ELR (cell line): Measurements from ENCODE around the gene LAIR2.

Experiments used
- DNase-seq: peaks from one replicate; pipeline ENCODE4 v3.0.0-alpha.2; 2015; ENCODE audit warnings: low read depth

Gene LAIR2

GRCh38 chr19:54535601-54536000, 33.0 kb downstream of the LAIR2 start:
- DNase-seq, result no peak

GRCh38 chr19:54536956-54537355, 34.3 kb downstream of the LAIR2 start:
- DNase-seq, result no peak

- no peak for DNase-seq
These were observed 39.1 kb downstream of the LAIR2 start for GRCh38 chr19:54541712-54542111.

- DNase-seq, result no peak
These were observed 46.2 kb downstream of the LAIR2 start for GRCh38 chr19:54548806-54549205.

- DNase-seq, result no peak
These were observed 46.6 kb downstream of the LAIR2 start for GRCh38 chr19:54549224-54549623.

GRCh38 chr19:54551293-54551692, 48.7 kb downstream of the LAIR2 start:
- DNase-seq, result no peak

GRCh38 chr19:54551950-54552912, 49.6 kb downstream of the LAIR2 start:
- no peak for DNase-seq

GRCh38 chr19:54552913-54553310, 50.3 kb downstream of the LAIR2 start:
- no peak for DNase-seq

GRCh38 chr19:54554006-54554405, 51.4 kb downstream of the LAIR2 start:
- no peak for DNase-seq

GRCh38 chr19:54554896-54555295, 52.3 kb downstream of the LAIR2 start:
- no peak for DNase-seq

GRCh38 chr19:54556194-54556593, 53.6 kb downstream of the LAIR2 start:
- DNase-seq, result no peak

GRCh38 chr19:54558339-54558738, 55.7 kb downstream of the LAIR2 start:
- DNase-seq, result no peak
